ENCODE data around the gene PROSER2. TPM values are rescaled to one million over a fixed set of nuclear protein-coding genes. Genes with fewer than 3 reads are reported as not detected.

PROSER2 gene
- total RNA-seq, 1 donor from 2014 or later: 5.7 TPM

- peaks cover 2% of the 10 kb centered on the region for H3K27me3 Mint-ChIP-seq (ENCODE audit: unreplicated experiment)
- no peak overlapping the region for H3K27ac Mint-ChIP-seq (ENCODE audit: unreplicated experiment)
- TF ChIP-seq, protein P1, sequence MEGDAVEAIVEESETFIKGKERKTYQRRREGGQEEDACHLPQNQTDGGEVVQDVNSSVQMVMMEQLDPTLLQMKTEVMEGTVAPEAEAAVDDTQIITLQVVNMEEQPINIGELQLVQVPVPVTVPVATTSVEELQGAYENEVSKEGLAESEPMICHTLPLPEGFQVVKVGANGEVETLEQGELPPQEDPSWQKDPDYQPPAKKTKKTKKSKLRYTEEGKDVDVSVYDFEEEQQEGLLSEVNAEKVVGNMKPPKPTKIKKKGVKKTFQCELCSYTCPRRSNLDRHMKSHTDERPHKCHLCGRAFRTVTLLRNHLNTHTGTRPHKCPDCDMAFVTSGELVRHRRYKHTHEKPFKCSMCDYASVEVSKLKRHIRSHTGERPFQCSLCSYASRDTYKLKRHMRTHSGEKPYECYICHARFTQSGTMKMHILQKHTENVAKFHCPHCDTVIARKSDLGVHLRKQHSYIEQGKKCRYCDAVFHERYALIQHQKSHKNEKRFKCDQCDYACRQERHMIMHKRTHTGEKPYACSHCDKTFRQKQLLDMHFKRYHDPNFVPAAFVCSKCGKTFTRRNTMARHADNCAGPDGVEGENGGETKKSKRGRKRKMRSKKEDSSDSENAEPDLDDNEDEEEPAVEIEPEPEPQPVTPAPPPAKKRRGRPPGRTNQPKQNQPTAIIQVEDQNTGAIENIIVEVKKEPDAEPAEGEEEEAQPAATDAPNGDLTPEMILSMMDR (IDR thresholded peaks at IDR 0.05; ENCODE audit: unreplicated experiment): no peak
- H3K9me3 Mint-ChIP-seq (ENCODE audit: unreplicated experiment): no peaks in the 10 kb centered on the region
- no peaks in the 10 kb centered on the region for H3K36me3 Mint-ChIP-seq (ENCODE audit: low read depth, unreplicated experiment)
- H3K4me1 Mint-ChIP-seq (ENCODE audit: unreplicated experiment): peaks cover 10% of the 10 kb centered on the region
- no peak for DNase-seq (ENCODE audit: low spot score)
- H3K4me3 Mint-ChIP-seq (ENCODE audit: unreplicated experiment): no peak overlapping the region
Observed at GRCh38 chr10:11908991-11909390, 85.8 kb downstream of the PROSER2 start.

DNA sequence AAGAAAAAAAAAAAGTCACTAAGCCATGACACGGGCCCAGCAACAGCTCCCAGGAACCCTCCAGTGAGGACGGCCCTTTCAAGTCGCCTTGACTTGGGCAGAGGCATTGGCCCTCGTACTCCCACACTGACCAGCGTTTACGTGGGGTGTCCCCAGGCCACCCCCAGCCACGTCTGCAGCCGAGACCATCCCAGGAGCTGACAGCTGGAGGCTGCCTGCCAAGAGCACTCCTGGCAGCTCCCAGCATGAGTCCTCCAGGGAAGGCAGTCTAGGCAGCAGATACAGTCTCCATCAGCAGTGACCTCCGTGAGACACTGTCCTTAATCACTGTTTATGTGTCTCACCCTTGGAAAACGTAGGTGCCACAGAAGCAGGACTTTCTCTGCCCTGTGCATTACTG, 86.5 kb downstream of the PROSER2 start:
- no peaks in the 10 kb centered on the region for H3K9me3 Mint-ChIP-seq (ENCODE audit: unreplicated experiment)
- no peak overlapping the region for H3K27ac Mint-ChIP-seq (ENCODE audit: unreplicated experiment)
- H3K4me3 Mint-ChIP-seq (ENCODE audit: unreplicated experiment): no peak overlapping the region
- H3K27me3 Mint-ChIP-seq (ENCODE audit: unreplicated experiment): peaks cover 2% of the 10 kb centered on the region
- peaks cover 10% of the 10 kb centered on the region for H3K4me1 Mint-ChIP-seq (ENCODE audit: unreplicated experiment)
- H3K36me3 Mint-ChIP-seq (ENCODE audit: low read depth, unreplicated experiment): no peaks in the 10 kb centered on the region
- DNase-seq (ENCODE audit: low spot score): no peak
- TF ChIP-seq, protein P1 (IDR thresholded peaks at IDR 0.05; ENCODE audit: unreplicated experiment): no peak

GRCh38 chr10:11910102-11910501, 86.9 kb downstream of the PROSER2 start:
- no peaks in the 10 kb centered on the region for H3K9me3 Mint-ChIP-seq (ENCODE audit: unreplicated experiment)
- TF ChIP-seq, protein P1 (IDR thresholded peaks at IDR 0.05; ENCODE audit: unreplicated experiment): no peak
- H3K4me3 Mint-ChIP-seq (ENCODE audit: unreplicated experiment): no peak overlapping the region
- DNase-seq (ENCODE audit: low spot score): no peak
- peaks cover 2% of the 10 kb centered on the region for H3K27me3 Mint-ChIP-seq (ENCODE audit: unreplicated experiment)
- no peaks in the 10 kb centered on the region for H3K36me3 Mint-ChIP-seq (ENCODE audit: low read depth, unreplicated experiment)
- peaks cover 10% of the 10 kb centered on the region for H3K4me1 Mint-ChIP-seq (ENCODE audit: unreplicated experiment)
- no peak overlapping the region for H3K27ac Mint-ChIP-seq (ENCODE audit: unreplicated experiment)

GRCh38 chr10:11913079-11913641, 90.0 kb downstream of the PROSER2 start:
- Mint-ChIP-seq H3K4me3 (ENCODE audit: unreplicated experiment) (no peak overlapping the region), H3K36me3 (ENCODE audit: low read depth, unreplicated experiment) (no peaks in the 10 kb centered on the region), H3K9me3 (ENCODE audit: unreplicated experiment) (no peaks in the 10 kb centered on the region), H3K4me1 (ENCODE audit: unreplicated experiment) (peaks cover 10% of the 10 kb centered on the region), H3K27me3 (ENCODE audit: unreplicated experiment) (peaks cover 2% of the 10 kb centered on the region), H3K27ac (ENCODE audit: unreplicated experiment) (no peak overlapping the region)
- no peak for DNase-seq (ENCODE audit: low spot score)
- TF ChIP-seq, protein P1 (IDR thresholded peaks at IDR 0.05; ENCODE audit: unreplicated experiment): no peak

DNA sequence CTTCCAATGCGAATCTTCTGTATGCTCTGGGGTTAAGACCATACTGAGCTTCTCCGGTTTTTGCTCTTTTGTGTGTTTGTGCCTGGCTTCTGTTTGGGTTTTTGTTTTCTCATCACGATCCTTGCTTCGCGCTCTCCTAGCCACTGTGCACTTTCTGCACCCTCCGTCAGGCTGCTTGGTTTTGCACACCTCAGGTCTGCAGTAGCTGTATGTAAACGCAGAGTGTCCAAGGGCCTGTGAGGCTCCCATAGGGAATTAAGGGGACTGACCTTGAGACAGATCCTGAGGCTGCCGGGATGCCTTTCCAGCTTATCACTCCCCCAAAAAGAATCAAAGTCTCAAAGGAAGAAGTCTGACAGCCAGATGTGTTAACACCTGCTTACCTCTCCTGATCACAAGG, 95.2 kb downstream of the PROSER2 start:
- H3K4me1 Mint-ChIP-seq (ENCODE audit: unreplicated experiment): peaks cover 2% of the 10 kb centered on the region
- H3K4me3 Mint-ChIP-seq (ENCODE audit: unreplicated experiment): no peak overlapping the region
- no peaks in the 10 kb centered on the region for H3K27me3 Mint-ChIP-seq (ENCODE audit: unreplicated experiment)
- H3K27ac Mint-ChIP-seq (ENCODE audit: unreplicated experiment): no peak overlapping the region
- no peaks in the 10 kb centered on the region for H3K9me3 Mint-ChIP-seq (ENCODE audit: unreplicated experiment)
- no peak for DNase-seq (ENCODE audit: low spot score)
- H3K36me3 Mint-ChIP-seq (ENCODE audit: low read depth, unreplicated experiment): peaks cover 23% of the 10 kb centered on the region
- TF ChIP-seq, protein P1 (IDR thresholded peaks at IDR 0.05; ENCODE audit: unreplicated experiment): no peak

All from endothelial cell (in vitro differentiated cells).